HepG2 (cell line): ENCODE data around the gene VARS2. TPM values are rescaled to one million over a fixed set of nuclear protein-coding genes. Genes with fewer than 3 reads are reported as not detected.
A peak's percentile ranks its signal among the peaks of the same experiment; 100 is the strongest.

Experiments
- ATF4 ChIP-seq, 2 experiments: fragments of 450-650 bp in 1 of 2; sonication (generic) in 1 of 2; formaldehyde crosslinking; IDR thresholded peaks; 2 replicates each; pipeline versions ENCODE4 v1.5.0 to v1.8.0; 2020 to 2022; ENCODE audit warnings: mild to moderate bottlenecking in 1 of 2, missing genetic modification reagents in 1 of 2
- BORCS8-MEF2B ChIP-seq: sonication (generic); formaldehyde crosslinking; IDR thresholded peaks from 2 replicates; pipeline ENCODE4 v1.8.0; 2022; ENCODE audit warnings: mild to moderate bottlenecking, missing genetic modification reagents
- CC2D1A ChIP-seq: sonication (generic); formaldehyde crosslinking; IDR thresholded peaks from 2 replicates; pipeline ENCODE4 v1.8.1; 2023; ENCODE audit warnings: mild to moderate bottlenecking, missing genetic modification reagents
- CHCHD3 ChIP-seq: sonication (generic); formaldehyde crosslinking; IDR thresholded peaks from 2 replicates; pipeline ENCODE4 v1.8.0; 2022; ENCODE audit warnings: mild to moderate bottlenecking, missing genetic modification reagents, moderate library complexity
- CREBL2 ChIP-seq: sonication (generic); formaldehyde crosslinking; IDR thresholded peaks from 2 replicates; pipeline ENCODE4 v1.8.1; 2023; ENCODE audit warnings: missing genetic modification reagents, mild to moderate bottlenecking, borderline replicate concordance
- FOXJ3 ChIP-seq: sonication (generic); formaldehyde crosslinking; IDR thresholded peaks from 2 replicates; pipeline ENCODE4 v1.4.0; 2020; ENCODE audit warnings: missing genetic modification reagents, mild to moderate bottlenecking, borderline replicate concordance
- HNRNPL ChIP-seq: fragments of 200-400 bp; formaldehyde crosslinking; IDR thresholded peaks from 2 replicates; pipeline ENCODE4 v1.6.1; 2017; ENCODE audit warnings: mild to moderate bottlenecking, low read depth, low read length
- KAT2B ChIP-seq: fragments of 150-350 bp; IDR thresholded peaks from 2 replicates; pipeline ENCODE4 v1.6.1; 2014; ENCODE audit warnings: low read depth, low read length, borderline replicate concordance
- KLF16 ChIP-seq, 2 experiments: sonication (generic) in 1 of 2; formaldehyde crosslinking in 1 of 2; IDR thresholded peaks; 2 replicates each; pipeline versions ENCODE4 v1.6.1 to v1.8.0; 2016 to 2023; ENCODE audit warnings: missing genetic modification reagents in 2 of 2, missing compliant biosample characterization in 1 of 2
- PRMT3 ChIP-seq: sonication (generic); formaldehyde crosslinking; IDR thresholded peaks from 2 replicates; pipeline ENCODE4 v1.8.1; 2022; ENCODE audit warnings: low read depth, mild to moderate bottlenecking, moderate library complexity, missing genetic modification reagents, borderline replicate concordance
- RXRA ChIP-seq: sonication (generic); formaldehyde crosslinking; IDR thresholded peaks from 2 replicates; pipeline ENCODE4 v1.5.1; 2020; ENCODE audit warnings: missing genetic modification reagents
- ZFP90 ChIP-seq: sonication (generic); formaldehyde crosslinking; IDR thresholded peaks from 2 replicates; pipeline ENCODE4 v1.8.0; 2022; ENCODE audit warnings: missing genetic modification reagents, mild to moderate bottlenecking, inconsistent platforms, borderline replicate concordance
- ZFX ChIP-seq: sonication (generic); formaldehyde crosslinking; IDR thresholded peaks from 2 replicates; pipeline ENCODE4 v1.4.0; 2020; ENCODE audit warnings: mild to moderate bottlenecking, low read depth, missing genetic modification reagents, moderate library complexity
- ZNF12 ChIP-seq: sonication (generic); formaldehyde crosslinking; IDR thresholded peaks from 2 replicates; pipeline ENCODE4 v1.5.0; 2020; ENCODE audit warnings: missing genetic modification reagents
- ZNF3 ChIP-seq: IDR thresholded peaks from 2 replicates; pipeline ENCODE4 v1.7.0; 2017; ENCODE audit warnings: inconsistent platforms
- ZNF552 ChIP-seq: sonication (generic); formaldehyde crosslinking; IDR thresholded peaks from 2 replicates; pipeline ENCODE4 v1.9.0; 2022; ENCODE audit warnings: missing genetic modification reagents, mild to moderate bottlenecking, borderline replicate concordance
- ZNF557 ChIP-seq: sonication (generic); formaldehyde crosslinking; IDR thresholded peaks from 2 replicates; pipeline ENCODE4 v1.4.0; 2020; ENCODE audit warnings: missing genetic modification reagents
- ZNF614 ChIP-seq: IDR thresholded peaks from 2 replicates; pipeline ENCODE4 v1.6.1; 2018; ENCODE audit warnings: missing biosample characterization, missing genetic modification reagents, inconsistent platforms, borderline replicate concordance
- ZNF615 ChIP-seq: sonication (generic); formaldehyde crosslinking; IDR thresholded peaks from 2 replicates; pipeline ENCODE4 v1.5.0; 2020; ENCODE audit warnings: mild to moderate bottlenecking, missing genetic modification reagents, borderline replicate concordance
- ZNF709 ChIP-seq: sonication (generic); formaldehyde crosslinking; IDR thresholded peaks from 2 replicates; pipeline ENCODE4 v1.5.0; 2020; ENCODE audit warnings: mild to moderate bottlenecking, missing genetic modification reagents
- ZSCAN31 ChIP-seq: sonication (generic); formaldehyde crosslinking; IDR thresholded peaks from 2 replicates; pipeline ENCODE4 v1.5.0; 2020; ENCODE audit warnings: low read depth, mild to moderate bottlenecking, missing genetic modification reagents
- polyA plus RNA-seq, 8 experiments: library from polyadenylated mRNA; depleted of rRNA in 3 of 8; stranded (reverse) in 7 of 8; unstranded in 1 of 8; fragments of >200 nt; fragmentation: Illumina TruSeq in 4 of 8; extraction: Trizol in 4 of 8; gene quantifications; 2 replicates each; pipeline versions ENCODE4 v1.2.1 to v1.2.3, GENCODE V29; 2011 to 2016; ENCODE audit warnings: low read depth in 4 of 8, missing spikeins in 1 of 8, mixed read lengths in 1 of 8; ENCODE audit not compliant: insufficient read depth in 1 of 8
- total RNA-seq, 5 experiments: library from RNA; depleted of rRNA; stranded (reverse); fragments of >200 nt; fragmentation: Illumina TruSeq; extraction: Trizol; gene quantifications; 2 replicates each; pipeline ENCODE4 v1.2.3, GENCODE V29; 2016; ENCODE audit warnings: low read depth in 1 of 5
- TF ChIP-seq, protein P1 (sequence below): sonication (generic); formaldehyde crosslinking; IDR thresholded peaks from 2 replicates; pipeline ENCODE4 v1.5.0; 2020; ENCODE audit warnings: missing genetic modification reagents, mild to moderate bottlenecking, borderline replicate concordance
- TF ChIP-seq, protein P2 (sequence below): sonication (generic); formaldehyde crosslinking; IDR thresholded peaks from 2 replicates; pipeline ENCODE4 v1.4.0; 2020; ENCODE audit warnings: low read depth, mild to moderate bottlenecking, missing genetic modification reagents
- TF ChIP-seq, protein P3 (sequence below): sonication (generic); formaldehyde crosslinking; IDR thresholded peaks from 2 replicates; pipeline ENCODE4 v1.4.0; 2020; ENCODE audit warnings: mild to moderate bottlenecking, low read depth, missing genetic modification reagents
- TF ChIP-seq, protein P4 (sequence below): sonication (generic); formaldehyde crosslinking; IDR thresholded peaks from 2 replicates; pipeline ENCODE4 v1.5.1; 2020; ENCODE audit warnings: mild to moderate bottlenecking, missing genetic modification reagents, moderate library complexity

The VARS2 gene
- total and polyA plus RNA-seq, 2 of the 13 experiments (the other 11 are each of a cell fraction or from before 2014, with no cell fraction given), result 61.8 to 71.8 TPM

DNA sequence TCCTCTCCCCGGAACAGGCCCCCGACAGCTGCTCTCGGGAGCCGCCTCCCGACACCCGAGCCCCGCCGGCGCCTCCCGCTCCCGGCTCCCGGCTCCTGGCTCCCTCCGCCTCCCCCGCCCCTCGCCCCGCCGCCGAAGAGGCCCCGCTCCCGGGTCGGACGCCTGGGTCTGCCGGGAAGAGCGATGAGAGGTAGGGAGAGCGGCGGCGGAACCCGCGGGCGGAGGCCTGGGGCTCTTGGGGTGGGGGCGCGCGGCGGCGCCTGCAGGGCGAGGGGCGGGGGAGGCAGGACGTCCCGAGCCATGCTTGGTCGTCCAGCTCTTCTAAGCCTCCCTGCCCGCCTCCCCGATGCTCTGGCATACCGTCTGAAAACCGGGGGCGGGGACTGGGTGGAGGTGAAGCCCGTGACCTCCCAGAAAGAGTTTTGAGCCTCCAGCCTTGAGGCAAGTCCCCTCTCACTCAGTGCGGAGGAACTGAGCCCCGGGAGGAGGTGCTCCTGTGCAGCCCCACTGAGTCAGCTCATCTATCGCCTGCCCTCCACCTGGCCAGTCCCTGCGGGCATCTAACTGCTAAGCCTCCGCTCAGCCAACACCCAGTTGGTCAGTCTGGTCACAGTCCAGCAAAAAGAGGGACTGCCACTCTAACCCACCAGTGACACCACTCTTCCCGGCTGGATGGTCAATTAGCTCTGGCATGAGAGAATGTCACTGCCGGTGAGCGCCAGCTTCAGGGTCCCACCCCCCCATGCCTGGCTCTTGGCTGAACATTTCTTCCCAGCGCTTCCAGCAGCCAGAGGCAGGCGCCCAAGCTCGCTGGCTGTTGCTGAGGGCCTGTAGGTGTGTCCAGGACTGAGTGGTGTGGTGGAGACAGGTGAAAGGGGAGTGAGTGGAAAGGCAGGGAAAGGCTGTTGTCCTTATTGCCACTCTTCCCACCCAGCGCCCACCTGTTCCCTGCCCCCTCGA is 29.2 kb upstream of the VARS2 start (continued):
- TF ChIP-seq RXRA (CRISPR knock-in tag) (no peak), ZSCAN31 (CRISPR knock-in tag) (no peak), ZNF614 (CRISPR knock-in tag) (no peak), ZNF3 (CRISPR knock-in tag) (no peak), ZNF615 (CRISPR knock-in tag) (no peak), CC2D1A (no peak), ZNF709 (CRISPR knock-in tag) (no peak; the same call in 1 of the 2 replicates), ZFX (CRISPR knock-in tag) (no peak; the same call in 1 of the 2 replicates), FOXJ3 (no peak), HNRNPL (0 out of 2 replicates have a peak, but pooled peaks have one; percentile 60), ZFP90 (0 out of 2 replicates have a peak, but pooled peaks have one; percentile 48), ZNF552 (CRISPR knock-in tag) (no peak), CREBL2 (CRISPR knock-in tag) (no peak), BORCS8-MEF2B (CRISPR knock-in tag) (no peak), PRMT3 (CRISPR knock-in tag) (no peak), CHCHD3 (CRISPR knock-in tag) (no peak), ZNF557 (CRISPR knock-in tag) (no peak), KAT2B (no peak), KLF16 (CRISPR knock-in tag; IDR thresholded peaks at IDR 0.05) (no peak), ATF4 (CRISPR knock-in tag; IDR thresholded peaks at IDR 0.05) (no peak), ZNF12 (CRISPR knock-in tag) (no peak)
- TF ChIP-seq, protein P1, sequence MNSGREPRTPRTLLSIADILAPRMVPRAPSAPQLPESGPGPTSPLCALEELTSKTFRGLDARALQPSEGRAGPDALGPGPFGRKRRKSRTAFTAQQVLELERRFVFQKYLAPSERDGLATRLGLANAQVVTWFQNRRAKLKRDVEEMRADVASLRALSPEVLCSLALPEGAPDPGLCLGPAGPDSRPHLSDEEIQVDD (CRISPR knock-in tag), result no peak
- TF ChIP-seq, protein P2, sequence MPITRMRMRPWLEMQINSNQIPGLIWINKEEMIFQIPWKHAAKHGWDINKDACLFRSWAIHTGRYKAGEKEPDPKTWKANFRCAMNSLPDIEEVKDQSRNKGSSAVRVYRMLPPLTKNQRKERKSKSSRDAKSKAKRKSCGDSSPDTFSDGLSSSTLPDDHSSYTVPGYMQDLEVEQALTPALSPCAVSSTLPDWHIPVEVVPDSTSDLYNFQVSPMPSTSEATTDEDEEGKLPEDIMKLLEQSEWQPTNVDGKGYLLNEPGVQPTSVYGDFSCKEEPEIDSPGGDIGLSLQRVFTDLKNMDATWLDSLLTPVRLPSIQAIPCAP, result peak; percentile 15; the same call in 1 of the 2 replicates
- TF ChIP-seq, protein P3, sequence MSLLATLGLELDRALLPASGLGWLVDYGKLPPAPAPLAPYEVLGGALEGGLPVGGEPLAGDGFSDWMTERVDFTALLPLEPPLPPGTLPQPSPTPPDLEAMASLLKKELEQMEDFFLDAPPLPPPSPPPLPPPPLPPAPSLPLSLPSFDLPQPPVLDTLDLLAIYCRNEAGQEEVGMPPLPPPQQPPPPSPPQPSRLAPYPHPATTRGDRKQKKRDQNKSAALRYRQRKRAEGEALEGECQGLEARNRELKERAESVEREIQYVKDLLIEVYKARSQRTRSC (CRISPR knock-in tag), result no peak; the same call in 1 of the 2 replicates
- TF ChIP-seq, protein P4, sequence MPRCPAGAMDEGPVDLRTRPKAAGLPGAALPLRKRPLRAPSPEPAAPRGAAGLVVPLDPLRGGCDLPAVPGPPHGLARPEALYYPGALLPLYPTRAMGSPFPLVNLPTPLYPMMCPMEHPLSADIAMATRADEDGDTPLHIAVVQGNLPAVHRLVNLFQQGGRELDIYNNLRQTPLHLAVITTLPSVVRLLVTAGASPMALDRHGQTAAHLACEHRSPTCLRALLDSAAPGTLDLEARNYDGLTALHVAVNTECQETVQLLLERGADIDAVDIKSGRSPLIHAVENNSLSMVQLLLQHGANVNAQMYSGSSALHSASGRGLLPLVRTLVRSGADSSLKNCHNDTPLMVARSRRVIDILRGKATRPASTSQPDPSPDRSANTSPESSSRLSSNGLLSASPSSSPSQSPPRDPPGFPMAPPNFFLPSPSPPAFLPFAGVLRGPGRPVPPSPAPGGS, result no peak
